Activated naive CD4-positive, alpha-beta T cell treated with anti-CD3 and anti-CD28 coated beads for 36 hours (primary cell): ENCODE results near the gene NOX5. TPM values are rescaled to one million over a fixed set of nuclear protein-coding genes. Genes with fewer than 3 reads are reported as not detected.
A peak's percentile ranks its signal among the peaks of the same experiment; 100 is the strongest.

Source experiments
- CTCF ChIA-PET: fragments of 350-600 bp; sonication (Branson Sonifier 250); formaldehyde crosslinking; loops from one replicate; lab custom pipeline; 2021; ENCODE audit warnings: antibody characterized with exemption; lab: Charles Lee
- DNase-seq: peaks from one replicate; pipeline ENCODE4 v3.0.0-alpha.2; 2020
- H3K27ac Mint-ChIP-seq: one replicate; pipeline ENCODE4 v1.8.0; 2021; ENCODE audit warnings: mild to moderate bottlenecking, mixed read lengths
- H3K27me3 Mint-ChIP-seq: one replicate; pipeline ENCODE4 v1.8.0; 2021; ENCODE audit warnings: low read depth, mixed read lengths
- H3K36me3 Mint-ChIP-seq: one replicate; pipeline ENCODE4 v1.8.0; 2021; ENCODE audit warnings: low read depth, mixed read lengths
- H3K4me1 Mint-ChIP-seq: one replicate; pipeline ENCODE4 v1.8.0; 2021; ENCODE audit warnings: low read depth, mixed read lengths
- H3K4me3 Mint-ChIP-seq: one replicate; pipeline ENCODE4 v1.8.0; 2021; ENCODE audit warnings: mild to moderate bottlenecking, moderate library complexity, mixed read lengths
- H3K9me3 Mint-ChIP-seq: one replicate; pipeline ENCODE4 v1.8.0; 2021; ENCODE audit warnings: mixed read lengths
- intact Hi-C: fragments of 100-400 bp; cut with micrococcal nuclease; formaldehyde crosslinking; loops from one replicate; pipeline ENCODE4 v1.15.1; 2023
- total RNA-seq, 2 experiments: library from RNA; stranded (reverse); gene quantifications; one replicate each; pipeline ENCODE4 v1.2.3, GENCODE V29; 2021

Gene NOX5
- total RNA-seq, 2 experiments from 2014 or later, result not detected

DNA sequence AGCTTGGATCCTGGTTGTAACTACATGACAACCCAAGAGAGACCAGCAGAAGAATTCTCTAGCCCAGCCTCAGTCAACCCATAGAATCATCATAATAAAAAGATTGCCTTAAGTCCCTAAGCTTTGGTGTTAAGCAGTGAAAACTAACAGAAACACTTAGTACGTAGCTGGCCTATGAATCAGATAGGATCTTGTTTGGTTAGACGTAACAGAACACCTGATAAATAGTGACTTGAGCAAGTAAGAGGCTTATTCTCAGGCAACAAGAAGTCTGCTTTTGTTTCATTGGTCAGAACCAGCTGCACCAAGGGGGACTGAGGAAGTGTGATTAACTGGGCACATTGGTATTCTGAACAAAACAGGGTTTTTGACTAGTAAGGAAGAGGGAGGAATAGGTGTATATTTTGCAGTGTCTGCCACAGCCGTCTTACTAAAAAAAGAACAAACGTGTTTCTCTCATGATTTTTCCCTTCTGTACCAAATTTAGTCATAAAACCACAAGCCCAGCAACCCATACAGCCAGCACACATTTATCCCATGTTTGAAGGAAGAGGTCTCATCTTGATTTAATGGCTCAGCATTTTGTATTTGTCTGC, 92.6 kb downstream of the NOX5 start:
- CTCF ChIA-PET, result interaction anchor here (0.9 kb wide), 1 partner anchor 11 kb away, joined by 3 read pairs; no protein-coding TSS in a partner anchor
- Mint-ChIP-seq H3K27ac (peak overlapping the region; percentile 54), H3K4me3 (no peak overlapping the region), H3K9me3 (no peaks in the 10 kb centered on the region), H3K36me3 (no peaks in the 10 kb centered on the region), H3K27me3 (peaks cover 3% of the 10 kb centered on the region), H3K4me1 (peaks cover 9% of the 10 kb centered on the region)
- intact Hi-C loops, result no loop called here
- peak; percentile 13 for DNase-seq

Other genes starting within 250 kb of the NOX5 start
- 100 to 1,000 TPM; 216 to 245 TPM for gene ANP32A, start 193.8 kb upstream of the NOX5 start, total RNA-seq
- gene SPESP1, start 84.2 kb upstream of the NOX5 start, total RNA-seq, result under 1 TPM; 0.47 to 0.81 TPM
- gene GLCE, start 145.9 kb downstream of the NOX5 start, total RNA-seq, result 1 to 10 TPM; 2.5 to 2.6 TPM